Prostate gland (tissue), 2 donors: ENCODE results near the gene USP40. TPM values are rescaled to one million over a fixed set of nuclear protein-coding genes. Genes with fewer than 3 reads are reported as not detected.

Experiments used
- DNase-seq: peaks from one replicate; pipeline ENCODE4 v3.0.0-alpha.2; 2019; ENCODE audit warnings: low spot score
- H3K27ac ChIP-seq, 2 donors: fragments of 200-600 bp; sonication (generic); 2 replicates each; pipeline ENCODE4 v1.5.1; 2017 to 2019
- H3K27me3 ChIP-seq: fragments of 200-600 bp; sonication (generic); replicated peaks from 2 replicates; pipeline ENCODE4 v1.5.1; 2019; ENCODE audit not compliant: insufficient read depth
- H3K36me3 ChIP-seq, 2 donors: fragments of 200-600 bp; sonication (generic); 1 replicate in 1 of 2; 2 replicates in 1 of 2; pipeline versions ENCODE4 v1.5.1 to v1.8.1; 2017 to 2019
- H3K4me1 ChIP-seq: fragments of 200-600 bp; sonication (generic); replicated peaks from 2 replicates; pipeline ENCODE4 v1.5.1; 2019
- H3K4me3 ChIP-seq, 2 donors: fragments of 200-600 bp; sonication (generic); 2 replicates each; pipeline ENCODE4 v1.5.1; 2017 to 2019
- H3K9me3 ChIP-seq: fragments of 200-600 bp; sonication (generic); 2 replicates; pipeline ENCODE4 v1.5.1; 2017
- CTCF ChIP-seq, 4 experiments: fragments of 200-600 bp in 2 of 4; fragments of 450-650 bp in 2 of 4; sonication (generic) in 2 of 4; IDR thresholded peaks; 1 replicate in 3 of 4; 2 replicates in 1 of 4; pipeline ENCODE4 v1.5.1; 2016 to 2019; ENCODE audit warnings: antibody characterized with exemption in 4 of 4, mild to moderate bottlenecking in 2 of 4, moderate library complexity in 2 of 4
- POLR2A ChIP-seq: fragments of 450-650 bp; IDR thresholded peaks from one replicate; pipeline ENCODE4 v1.6.1; 2016; ENCODE audit warnings: antibody characterized with exemption, mild to moderate bottlenecking
- POLR2AphosphoS5 ChIP-seq: sonication (generic); formaldehyde crosslinking; IDR thresholded peaks from one replicate; pipeline ENCODE4 v1.6.1; 2017; ENCODE audit warnings: antibody characterized with exemption
- WGBS: methylation state at CpG from one replicate; pipeline ENCODE4 v1.1.5; 2018; 5-methylcytosine and 5-hydroxymethylcytosine counted together
- intact Hi-C: fragments of 100-400 bp; cut with DNase I; formaldehyde crosslinking; loops from one replicate; pipeline ENCODE4 v1.14.2; 2022
- total RNA-seq, 2 donors: library from RNA; depleted of rRNA; stranded (reverse); fragments of >200 nt; gene quantifications; one replicate each; pipeline ENCODE4 v1.1.0, GENCODE V29; 2016

USP40 gene
- total RNA-seq, 2 donors from 2014 or later = 45.1 to 50.2 TPM

- H3K4me3 ChIP-seq = no peak overlapping the region
- intact Hi-C loops = no loop called here
- H3K4me1 ChIP-seq = no peaks in the 10 kb centered on the region
- peaks cover 4 to 7% of the 10 kb centered on the region in 2 donors for H3K36me3 ChIP-seq
- H3K27ac ChIP-seq = no peak overlapping the region
- WGBS = 91% methylated on average over 11 of the region's 11 CpGs
- no peak for DNase-seq
- TF ChIP-seq POLR2AphosphoS5 = no peak
- TF ChIP-seq CTCF (IDR thresholded peaks at IDR 0.05) = no peak
- TF ChIP-seq POLR2A = no peak
- H3K27me3 ChIP-seq = no peaks in the 10 kb centered on the region
- H3K9me3 ChIP-seq = no peaks in the 10 kb centered on the region
Measured at GRCh38 chr2:233455006-233455405, 111.6 kb downstream of the USP40 start.

DNA sequence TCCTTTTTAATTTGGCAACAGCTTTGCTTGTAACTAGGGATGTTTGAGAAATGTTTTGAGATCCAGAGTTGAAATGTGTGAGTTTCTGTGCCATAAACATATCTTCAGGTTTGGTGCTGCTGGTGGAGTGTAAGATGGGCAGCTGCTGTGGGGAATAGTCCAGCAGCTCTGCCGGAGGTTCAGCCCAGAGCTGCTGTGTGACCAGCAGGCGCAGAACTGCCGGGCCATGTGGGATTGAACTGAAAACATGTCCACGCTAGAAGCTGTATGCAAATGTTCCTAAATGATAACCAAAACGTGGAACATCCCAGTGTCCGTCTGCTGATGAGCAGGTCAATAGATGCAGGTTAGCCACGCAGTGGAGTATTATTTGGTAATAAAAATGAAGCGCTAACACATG, 112.7 kb downstream of the USP40 start:
- no peak overlapping the region for H3K4me3 ChIP-seq
- no peaks in the 10 kb centered on the region for H3K4me1 ChIP-seq
- TF ChIP-seq POLR2AphosphoS5 (no peak), CTCF (IDR thresholded peaks at IDR 0.05) (no peak), POLR2A (no peak)
- no peak overlapping the region for H3K27ac ChIP-seq
- DNase-seq = no peak
- intact Hi-C loops = no loop called here
- no peaks in the 10 kb centered on the region for H3K9me3 ChIP-seq
- WGBS = 97% methylated on average over 8 of the region's 8 CpGs
- H3K27me3 ChIP-seq = no peaks in the 10 kb centered on the region
- peaks cover 4 to 7% of the 10 kb centered on the region in 2 donors for H3K36me3 ChIP-seq

- H3K36me3 ChIP-seq = peaks cover 4 to 7% of the 10 kb centered on the region in 2 donors
- H3K27me3 ChIP-seq = no peaks in the 10 kb centered on the region
- H3K4me1 ChIP-seq = no peaks in the 10 kb centered on the region
- TF ChIP-seq POLR2AphosphoS5 (no peak), CTCF (IDR thresholded peaks at IDR 0.05) (no peak), POLR2A (no peak)
- H3K9me3 ChIP-seq = no peaks in the 10 kb centered on the region
- DNase-seq = no peak
- WGBS = 78% methylated on average over 10 of the region's 10 CpGs
- intact Hi-C loops = no loop called here
- H3K4me3 ChIP-seq = no peak overlapping the region
- H3K27ac ChIP-seq = no peak overlapping the region
Measured at GRCh38 chr2:233453111-233453915, 113.3 kb downstream of the USP40 start.

- TF ChIP-seq POLR2A (no peak), POLR2AphosphoS5 (no peak), CTCF (IDR thresholded peaks at IDR 0.05) (no peak)
- no peaks in the 10 kb centered on the region for H3K27me3 ChIP-seq
- H3K4me1 ChIP-seq = no peaks in the 10 kb centered on the region
- no peak for DNase-seq
- intact Hi-C loops = no loop called here
- no peak overlapping the region for H3K4me3 ChIP-seq
- peaks cover 0 to 7% of the 10 kb centered on the region in 2 donors for H3K36me3 ChIP-seq
- 88% methylated on average over 9 of the region's 9 CpGs for WGBS
- no peaks in the 10 kb centered on the region for H3K9me3 ChIP-seq
- H3K27ac ChIP-seq = no peak overlapping the region
Measured at GRCh38 chr2:233451950-233452349, 114.6 kb downstream of the USP40 start.
